ENCODE measurements around the gene ZMYND11. TPM values are rescaled to one million over a fixed set of nuclear protein-coding genes. Genes with fewer than 3 reads are reported as not detected.
A peak's percentile ranks its signal among the peaks of the same experiment; 100 is the strongest.

ZMYND11 gene
- total and polyA plus RNA-seq, 12 donors, result 23.6 to 153 (median 63.6) TPM

- Histone ChIP-seq H3K27me3 (no peaks in the 10 kb centered on the region), H3K27ac (no peak overlapping the region), H3K9me3 (replicated peaks in 1 of 3) (no peaks in the 10 kb centered on the region), H3K4me1 (replicated peaks in 1 of 2) (no peaks in the 10 kb centered on the region), H3K4me3 (no peak overlapping the region), H3K36me3 (replicated peaks in 1 of 2) (no peaks in the 10 kb centered on the region)
- WGBS, 4 donors, result 50 to 59% (median 56%) methylated on average over 6 of the region's 6 CpGs
- DNase-seq, result no peak
- intact Hi-C loops (cut with DNase I), result no loop called here
- TF ChIP-seq CTCF (IDR thresholded peaks at IDR 0.05) (no peak), POLR2A (IDR thresholded peaks at IDR 0.05) (no peak)
Observed at GRCh38 chr10:106740-107139, 28.5 kb upstream of the ZMYND11 start.

- DNase-seq, result no peak
- Histone ChIP-seq H3K4me1 (replicated peaks in 1 of 2) (no peaks in the 10 kb centered on the region), H3K4me3 (no peak overlapping the region), H3K36me3 (replicated peaks in 1 of 2) (no peaks in the 10 kb centered on the region), H3K9me3 (replicated peaks in 1 of 3) (no peaks in the 10 kb centered on the region), H3K27ac (no peak overlapping the region), H3K27me3 (no peaks in the 10 kb centered on the region)
- TF ChIP-seq CTCF (IDR thresholded peaks at IDR 0.05) (no peak), POLR2A (IDR thresholded peaks at IDR 0.05) (no peak)
- intact Hi-C loops (cut with DNase I), result no loop called here
- WGBS, 4 donors, result 70 to 77% (median 72%) methylated on average over 3 of the region's 3 CpGs
Observed at GRCh38 chr10:112246-112645, 23.0 kb upstream of the ZMYND11 start.

- 85 to 100% (median 91%) methylated on average over 1 of the region's 1 CpG for WGBS, 4 donors
- H3K27ac ChIP-seq, result no peak overlapping the region
- no peaks in the 10 kb centered on the region for H3K9me3 ChIP-seq (replicated peaks in 1 of 3)
- H3K4me1 ChIP-seq (replicated peaks in 1 of 2), result no peaks in the 10 kb centered on the region
- TF ChIP-seq POLR2A (IDR thresholded peaks at IDR 0.05), result no peak
- no peak for TF ChIP-seq CTCF (IDR thresholded peaks at IDR 0.05)
- no peak overlapping the region for H3K4me3 ChIP-seq
- DNase-seq, result no peak
- no peaks in the 10 kb centered on the region for H3K36me3 ChIP-seq (replicated peaks in 1 of 2)
- intact Hi-C loops (cut with DNase I), result no loop called here
- no peaks in the 10 kb centered on the region for H3K27me3 ChIP-seq
Observed at GRCh38 chr10:124874-125273, 10.4 kb upstream of the ZMYND11 start.

- H3K4me3 ChIP-seq, result no peak overlapping the region
- H3K9me3 ChIP-seq (replicated peaks in 1 of 3), result no peaks in the 10 kb centered on the region
- no peaks in the 10 kb centered on the region for H3K4me1 ChIP-seq (replicated peaks in 1 of 2)
- no peak for TF ChIP-seq CTCF (IDR thresholded peaks at IDR 0.05)
- TF ChIP-seq POLR2A (IDR thresholded peaks at IDR 0.05), result no peak
- 64 to 85% (median 76%) methylated on average over 9 of the region's 9 CpGs for WGBS, 4 donors
- no peaks in the 10 kb centered on the region for H3K27me3 ChIP-seq
- peak in 3 of 7 donors; percentile 20 to 58 (median 34) for DNase-seq
- no peak overlapping the region for H3K27ac ChIP-seq
- intact Hi-C loops (cut with DNase I), result no loop called here
- H3K36me3 ChIP-seq (replicated peaks in 1 of 2), result no peaks in the 10 kb centered on the region
Observed at GRCh38 chr10:127612-128432, 7.4 kb upstream of the ZMYND11 start.
